B cell (primary cell): ENCODE results near the gene CDH12. TPM values are rescaled to one million over a fixed set of nuclear protein-coding genes. Genes with fewer than 3 reads are reported as not detected.

ENCODE experiments used
- ATAC-seq: fragments of 200-7000 bp; cut with Tn5 transposase; one replicate; pipeline ENCODE4 v1.10.0; 2021; ENCODE audit warnings: low read depth, mild to moderate bottlenecking, moderate number of reproducible peaks, moderate library complexity
- CTCF ChIA-PET: fragments of 350-600 bp; sonication (Branson Sonifier 250); formaldehyde crosslinking; loops from one replicate; lab custom pipeline; 2021; ENCODE audit warnings: antibody characterized with exemption, inconsistent platforms; lab: Charles Lee
- POLR2A ChIA-PET: fragments of 350-600 bp; sonication (Branson Sonifier 250); formaldehyde crosslinking; loops from one replicate; lab custom pipeline; 2021; ENCODE audit warnings: antibody characterized with exemption; lab: Charles Lee
- DNase-seq: peaks from one replicate; pipeline ENCODE4 v3.0.0; 2013
- H2AFZ ChIP-seq: 2 replicates; pipeline ENCODE4 v1.6.1; 2012; ENCODE audit warnings: mild to moderate bottlenecking, low read depth, low read length; ENCODE audit not compliant: insufficient read depth, poor library complexity, severe bottlenecking
- H3K27ac ChIP-seq, 2 donors: 1 replicate in 1 of 2; 2 replicates in 1 of 2; pipeline ENCODE4 v1.5.1; 2012 to 2013; ENCODE audit warnings: low read length in 2 of 2, mild to moderate bottlenecking in 2 of 2, moderate library complexity in 1 of 2
- H3K27me3 ChIP-seq, 4 experiments: fragments of 200-600 bp in 1 of 4; sonication (generic) in 1 of 4; replicated peaks in 1 of 4; 1 replicate in 2 of 4; 2 replicates in 2 of 4; pipeline versions ENCODE4 v1.6.1 to v1.7.0; 2013 to 2016; ENCODE audit warnings: low read length in 3 of 4, mild to moderate bottlenecking in 2 of 4, mixed read lengths in 1 of 4, moderate library complexity in 1 of 4; ENCODE audit not compliant: insufficient read depth in 4 of 4, control insufficient read depth in 3 of 4; ENCODE audit errors: control extremely low read depth in 1 of 4
- H3K36me3 ChIP-seq, 2 experiments: replicated peaks in 1 of 2; 1 replicate in 1 of 2; 2 replicates in 1 of 2; pipeline versions ENCODE4 v1.6.1 to v1.7.1; 2013; ENCODE audit warnings: low read length in 1 of 2; ENCODE audit not compliant: insufficient read depth in 2 of 2, control insufficient read depth in 1 of 2; ENCODE audit errors: control extremely low read depth in 1 of 2, extremely low read depth in 1 of 2
- H3K4me1 ChIP-seq, 2 donors: fragments of 200-600 bp in 1 of 2; sonication (generic) in 1 of 2; 1 replicate in 1 of 2; 2 replicates in 1 of 2; pipeline versions ENCODE4 v1.5.1 to v1.6.1; 2013 to 2017; ENCODE audit warnings: low read length in 2 of 2; ENCODE audit not compliant: control insufficient read depth in 2 of 2, insufficient read depth in 2 of 2
- H3K4me2 ChIP-seq: replicated peaks from 2 replicates; pipeline ENCODE3; 2012; ENCODE audit warnings: mild to moderate bottlenecking, low read depth, low read length; ENCODE audit not compliant: poor library complexity, severe bottlenecking
- H3K4me3 ChIP-seq, 5 experiments: fragments of 200-600 bp in 1 of 5; sonication (generic) in 1 of 5; 1 replicate in 3 of 5; 2 replicates in 2 of 5; pipeline versions ENCODE4 v1.5.1 to v1.7.0; 2011 to 2016; ENCODE audit warnings: low read length in 4 of 5, mild to moderate bottlenecking in 4 of 5, low read depth in 2 of 5, control low read depth in 1 of 5, moderate library complexity in 1 of 5; ENCODE audit not compliant: insufficient read depth in 1 of 5; ENCODE audit errors: control extremely low read depth in 1 of 5, extremely low read depth in 1 of 5
- H3K79me2 ChIP-seq: fragments of 200-600 bp; sonication (generic); one replicate; pipeline ENCODE4 v1.6.0; 2016; ENCODE audit warnings: low read length; ENCODE audit not compliant: control insufficient read depth, insufficient read depth
- H3K9ac ChIP-seq: fragments of 200-600 bp; sonication (generic); 2 replicates; pipeline ENCODE4 v1.6.1; 2017; ENCODE audit warnings: mild to moderate bottlenecking, low read length, moderate library complexity
- H3K9me3 ChIP-seq, 3 donors: one replicate each; pipeline versions ENCODE4 v1.6.1 to v1.7.1; 2013; ENCODE audit warnings: low read length in 2 of 3; ENCODE audit not compliant: control insufficient read depth in 2 of 3, insufficient read depth in 1 of 3; ENCODE audit errors: control extremely low read depth in 1 of 3
- H4K20me1 ChIP-seq: 2 replicates; pipeline ENCODE4 v1.6.0; 2012; ENCODE audit warnings: mild to moderate bottlenecking, low read length; ENCODE audit not compliant: insufficient read depth, control insufficient read depth, poor library complexity, severe bottlenecking
- H3K27ac Mint-ChIP-seq: one replicate; pipeline ENCODE4 v1.8.0; 2021; ENCODE audit warnings: mixed read lengths
- H3K27me3 Mint-ChIP-seq: one replicate; pipeline ENCODE4 v1.8.0; 2021; ENCODE audit warnings: mixed read lengths
- H3K4me1 Mint-ChIP-seq: one replicate; pipeline ENCODE4 v1.8.0; 2021; ENCODE audit warnings: mixed read lengths
- H3K4me3 Mint-ChIP-seq: one replicate; pipeline ENCODE4 v1.8.0; 2021; ENCODE audit warnings: mixed read lengths
- H3K9me3 Mint-ChIP-seq: one replicate; pipeline ENCODE4 v1.8.0; 2022; ENCODE audit warnings: mixed read lengths; ENCODE audit not compliant: insufficient read depth
- EZH2 ChIP-seq: IDR thresholded peaks from 2 replicates; pipeline ENCODE4 v1.6.1; 2012; ENCODE audit warnings: borderline replicate concordance, low read depth, mild to moderate bottlenecking, moderate library complexity, low read length; ENCODE audit not compliant: insufficient read depth, poor library complexity, severe bottlenecking
- WGBS: methylation state at CpG from one replicate; pipeline ENCODE4 v1.1.5; 2013; ENCODE audit warnings: missing lambda C conversion rate; ENCODE audit not compliant: insufficient coverage; 5-methylcytosine and 5-hydroxymethylcytosine counted together
- intact Hi-C: fragments of 100-400 bp; cut with micrococcal nuclease; formaldehyde crosslinking; loops from one replicate; pipeline ENCODE4 v1.10.0; 2022
- polyA plus RNA-seq: library from polyadenylated mRNA; depleted of rRNA; stranded (reverse); fragments of >200 nt; gene quantifications from 2 replicates; pipeline ENCODE4 v1.2.3, GENCODE V29; 2012
- total RNA-seq, 2 donors: library from RNA; stranded (reverse); fragments of 120-200 nt in 1 of 2; gene quantifications; 1 replicate in 1 of 2; 2 replicates in 1 of 2; pipeline versions ENCODE4 v1.2.3 to v1.2.4, GENCODE V29; 2013 to 2022
- TF ChIP-seq, protein P1 (sequence below): fragments of 200-600 bp; IDR thresholded peaks from one replicate; pipeline ENCODE4 v1.8.0; 2022; ENCODE audit warnings: antibody characterized with exemption, mild to moderate bottlenecking

CDH12 gene
- total and polyA plus RNA-seq, 2 donors (not counting 1 experiment from before 2014, with no cell fraction given), result not detected

GRCh38 chr5:22063717-22064116 is 789.4 kb downstream of the CDH12 start:
- H2AFZ ChIP-seq, result no peak overlapping the region
- ChIA-PET CTCF (no interaction called here), POLR2A (no interaction called here)
- no peak overlapping the region for H3K4me2 ChIP-seq
- H3K4me1 ChIP-seq, result no peaks in the 10 kb centered on the region
- no peaks in the 10 kb centered on the region for H3K27me3 Mint-ChIP-seq
- ATAC-seq (no peak), DNase-seq (no peak)
- no peak overlapping the region for H3K4me3 Mint-ChIP-seq
- no peaks in the 10 kb centered on the region for H3K27me3 ChIP-seq
- H3K27ac Mint-ChIP-seq, result no peak overlapping the region
- H3K4me3 ChIP-seq, result no peak overlapping the region
- intact Hi-C loops, result no loop called here
- H3K9me3 ChIP-seq, result no peaks in the 10 kb centered on the region
- WGBS, result 100% methylated on average over 3 of the region's 4 CpGs
- H3K79me2 ChIP-seq, result no peaks in the 10 kb centered on the region
- no peaks in the 10 kb centered on the region for H4K20me1 ChIP-seq
- peaks cover 2% of the 10 kb centered on the region for H3K9me3 Mint-ChIP-seq
- TF ChIP-seq, protein P1, sequence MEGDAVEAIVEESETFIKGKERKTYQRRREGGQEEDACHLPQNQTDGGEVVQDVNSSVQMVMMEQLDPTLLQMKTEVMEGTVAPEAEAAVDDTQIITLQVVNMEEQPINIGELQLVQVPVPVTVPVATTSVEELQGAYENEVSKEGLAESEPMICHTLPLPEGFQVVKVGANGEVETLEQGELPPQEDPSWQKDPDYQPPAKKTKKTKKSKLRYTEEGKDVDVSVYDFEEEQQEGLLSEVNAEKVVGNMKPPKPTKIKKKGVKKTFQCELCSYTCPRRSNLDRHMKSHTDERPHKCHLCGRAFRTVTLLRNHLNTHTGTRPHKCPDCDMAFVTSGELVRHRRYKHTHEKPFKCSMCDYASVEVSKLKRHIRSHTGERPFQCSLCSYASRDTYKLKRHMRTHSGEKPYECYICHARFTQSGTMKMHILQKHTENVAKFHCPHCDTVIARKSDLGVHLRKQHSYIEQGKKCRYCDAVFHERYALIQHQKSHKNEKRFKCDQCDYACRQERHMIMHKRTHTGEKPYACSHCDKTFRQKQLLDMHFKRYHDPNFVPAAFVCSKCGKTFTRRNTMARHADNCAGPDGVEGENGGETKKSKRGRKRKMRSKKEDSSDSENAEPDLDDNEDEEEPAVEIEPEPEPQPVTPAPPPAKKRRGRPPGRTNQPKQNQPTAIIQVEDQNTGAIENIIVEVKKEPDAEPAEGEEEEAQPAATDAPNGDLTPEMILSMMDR, result no peak
- no peak for TF ChIP-seq EZH2
- H3K4me1 Mint-ChIP-seq, result no peaks in the 10 kb centered on the region
- no peak overlapping the region for H3K9ac ChIP-seq
- H3K36me3 ChIP-seq, result no peaks in the 10 kb centered on the region
- H3K27ac ChIP-seq, result no peak overlapping the region

DNA sequence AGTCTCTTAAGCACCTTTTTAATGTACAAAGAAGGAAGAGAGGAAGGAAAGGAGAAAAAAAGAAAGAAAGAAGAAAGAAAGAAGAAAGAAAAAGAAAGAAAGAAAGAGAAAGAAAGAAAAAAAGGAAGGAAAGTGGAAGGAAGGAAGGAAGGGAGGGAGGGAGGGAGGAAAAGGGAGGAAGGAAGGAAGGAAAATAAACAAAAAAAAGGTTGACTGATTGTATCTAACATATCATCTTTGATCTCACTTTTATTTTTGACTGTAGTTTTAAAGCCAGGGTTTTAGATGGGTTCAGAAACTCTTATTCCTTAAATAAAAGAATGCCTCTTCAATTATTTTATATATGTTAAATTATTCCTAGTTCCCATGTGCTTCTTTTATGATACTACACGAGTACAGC is 794.5 kb downstream of the CDH12 start:
- Histone ChIP-seq H3K36me3 (no peaks in the 10 kb centered on the region), H2AFZ (no peak overlapping the region), H3K4me3 (no peak overlapping the region), H3K79me2 (no peaks in the 10 kb centered on the region), H3K4me2 (no peak overlapping the region), H3K27me3 (no peaks in the 10 kb centered on the region), H4K20me1 (no peaks in the 10 kb centered on the region), H3K27ac (no peak overlapping the region), H3K9me3 (no peaks in the 10 kb centered on the region), H3K4me1 (no peaks in the 10 kb centered on the region), H3K9ac (no peak overlapping the region)
- no CpG with 5 or more reads among the region's 1 CpG for WGBS
- Mint-ChIP-seq H3K27me3 (no peaks in the 10 kb centered on the region), H3K4me3 (no peak overlapping the region), H3K27ac (no peak overlapping the region), H3K4me1 (no peaks in the 10 kb centered on the region), H3K9me3 (peaks cover 2% of the 10 kb centered on the region)
- POLR2A ChIA-PET, result no interaction called here
- intact Hi-C loops, result no loop called here
- DNase-seq, result no peak
- CTCF ChIA-PET, result no interaction called here
- no peak for ATAC-seq
- TF ChIP-seq, protein P1, result no peak
- TF ChIP-seq EZH2, result no peak
